ENCODE results near the gene TTC4. TPM values are rescaled to one million over a fixed set of nuclear protein-coding genes. Genes with fewer than 3 reads are reported as not detected.

TTC4 gene
- total RNA-seq, 2 donors from 2014 or later, result 15.9 to 17.4 TPM

- Histone ChIP-seq H3K27me3 (replicated peaks; ENCODE audit: insufficient read depth) (no peaks in the 10 kb centered on the region), H3K4me1 (replicated peaks) (no peaks in the 10 kb centered on the region), H3K36me3 (peaks cover 0 to 12% of the 10 kb centered on the region in 2 donors), H3K4me3 (no peak overlapping the region), H3K27ac (no peak overlapping the region), H3K9me3 (no peaks in the 10 kb centered on the region)
- no peak for TF ChIP-seq POLR2A (IDR thresholded peaks at IDR 0.05)
- no peak for TF ChIP-seq POLR2AphosphoS5 (IDR thresholded peaks at IDR 0.05)
- no peak for TF ChIP-seq CTCF (IDR thresholded peaks at IDR 0.05)
- DNase-seq (ENCODE audit: low spot score), result no peak
- intact Hi-C loops (cut with DNase I), result no loop called here
- WGBS, result 79% methylated on average over 14 of the region's 25 CpGs
Measured at GRCh38 chr1:54754486-54755285, 39.0 kb downstream of the TTC4 start.

GRCh38 chr1:54757833-54758232 is 42.2 kb downstream of the TTC4 start:
- Histone ChIP-seq H3K4me1 (replicated peaks) (no peaks in the 10 kb centered on the region), H3K36me3 (peaks cover 0 to 12% of the 10 kb centered on the region in 2 donors), H3K9me3 (no peaks in the 10 kb centered on the region), H3K27ac (no peak overlapping the region), H3K4me3 (no peak overlapping the region), H3K27me3 (replicated peaks; ENCODE audit: insufficient read depth) (no peaks in the 10 kb centered on the region)
- intact Hi-C loops (cut with DNase I), result no loop called here
- 96% methylated on average over 9 of the region's 9 CpGs for WGBS
- TF ChIP-seq POLR2A (IDR thresholded peaks at IDR 0.05) (no peak), POLR2AphosphoS5 (IDR thresholded peaks at IDR 0.05) (no peak), CTCF (IDR thresholded peaks at IDR 0.05) (no peak)
- no peak for DNase-seq (ENCODE audit: low spot score)

GRCh38 chr1:54758678-54759348 is 43.2 kb downstream of the TTC4 start:
- no peak for DNase-seq (ENCODE audit: low spot score)
- Histone ChIP-seq H3K36me3 (peaks cover 0 to 12% of the 10 kb centered on the region in 2 donors), H3K9me3 (no peaks in the 10 kb centered on the region), H3K27me3 (replicated peaks; ENCODE audit: insufficient read depth) (no peaks in the 10 kb centered on the region), H3K27ac (no peak overlapping the region), H3K4me1 (replicated peaks) (peaks cover 3% of the 10 kb centered on the region), H3K4me3 (no peak overlapping the region)
- TF ChIP-seq POLR2A (IDR thresholded peaks at IDR 0.05), result no peak
- TF ChIP-seq CTCF (IDR thresholded peaks at IDR 0.05), result no peak
- TF ChIP-seq POLR2AphosphoS5 (IDR thresholded peaks at IDR 0.05), result no peak
- WGBS, result 91% methylated on average over 20 of the region's 20 CpGs
- intact Hi-C loops (cut with DNase I), result no loop called here

GRCh38 chr1:54763816-54764132 is 48.1 kb downstream of the TTC4 start:
- Histone ChIP-seq H3K27me3 (replicated peaks; ENCODE audit: insufficient read depth) (no peaks in the 10 kb centered on the region), H3K4me3 (peak overlapping the region; percentile 63 to 64), H3K4me1 (replicated peaks) (peaks cover 3% of the 10 kb centered on the region), H3K27ac (peak overlapping the region; percentile 47 to 61), H3K9me3 (no peaks in the 10 kb centered on the region), H3K36me3 (no peaks in the 10 kb centered on the region)
- DNase-seq (ENCODE audit: low spot score), result no peak
- TF ChIP-seq POLR2A (IDR thresholded peaks at IDR 0.05) (no peak), POLR2AphosphoS5 (IDR thresholded peaks at IDR 0.05) (no peak), CTCF (IDR thresholded peaks at IDR 0.05) (no peak)
- intact Hi-C loops (cut with DNase I), result loop anchor here (5.0 kb wide), 1 partner anchor 711 kb away; the partner anchor contains the start of genes TCEANC2 and TMEM59
- WGBS, result 2% methylated on average over 11 of the region's 11 CpGs
